Skeletal muscle tissue (tissue), 4 donors: ENCODE results near the gene DNAJA3. TPM values are rescaled to one million over a fixed set of nuclear protein-coding genes. Genes with fewer than 3 reads are reported as not detected.
"Not testable (repeated sequence)": the region's sequence is repeated elsewhere in the genome, so short reads cannot be mapped to it uniquely, and the experiment has no call there.

Experiments
- H3K27ac ChIP-seq: one replicate; pipeline ENCODE4 v1.7.0; 2013; ENCODE audit warnings: mild to moderate bottlenecking, low read depth, low read length, inconsistent platforms
- H3K27me3 ChIP-seq, 3 donors: one replicate each; pipeline ENCODE4 v1.7.0; 2013; ENCODE audit warnings: low read length in 3 of 3; ENCODE audit not compliant: control insufficient read depth in 3 of 3, insufficient read depth in 3 of 3
- H3K36me3 ChIP-seq, 3 donors: one replicate each; pipeline ENCODE4 v1.7.0; 2013; ENCODE audit warnings: low read length in 3 of 3; ENCODE audit not compliant: control insufficient read depth in 3 of 3, insufficient read depth in 3 of 3
- H3K4me1 ChIP-seq, 3 donors: one replicate each; pipeline ENCODE4 v1.7.0; 2013; ENCODE audit warnings: low read length in 3 of 3, mild to moderate bottlenecking in 3 of 3; ENCODE audit not compliant: control insufficient read depth in 3 of 3, insufficient read depth in 3 of 3
- H3K4me3 ChIP-seq, 3 donors: one replicate each; pipeline ENCODE4 v1.7.0; 2013; ENCODE audit warnings: low read length in 3 of 3
- H3K9ac ChIP-seq, 3 donors: one replicate each; pipeline ENCODE4 v1.7.0; 2013; ENCODE audit warnings: low read length in 3 of 3, mild to moderate bottlenecking in 3 of 3, moderate library complexity in 2 of 3, low read depth in 1 of 3
- H3K9me3 ChIP-seq, 3 donors: one replicate each; pipeline ENCODE4 v1.7.0; 2013; ENCODE audit warnings: low read length in 3 of 3; ENCODE audit not compliant: control insufficient read depth in 3 of 3
- total RNA-seq: library from RNA; depleted of rRNA; stranded (reverse); fragments of >200 nt; gene quantifications from one replicate; pipeline ENCODE4 v1.2.3, GENCODE V29; 2014
- donor health status: Osteomylitis.

DNAJA3 gene
- total RNA-seq, 1 donor from 2014 or later: 35.5 TPM

DNA sequence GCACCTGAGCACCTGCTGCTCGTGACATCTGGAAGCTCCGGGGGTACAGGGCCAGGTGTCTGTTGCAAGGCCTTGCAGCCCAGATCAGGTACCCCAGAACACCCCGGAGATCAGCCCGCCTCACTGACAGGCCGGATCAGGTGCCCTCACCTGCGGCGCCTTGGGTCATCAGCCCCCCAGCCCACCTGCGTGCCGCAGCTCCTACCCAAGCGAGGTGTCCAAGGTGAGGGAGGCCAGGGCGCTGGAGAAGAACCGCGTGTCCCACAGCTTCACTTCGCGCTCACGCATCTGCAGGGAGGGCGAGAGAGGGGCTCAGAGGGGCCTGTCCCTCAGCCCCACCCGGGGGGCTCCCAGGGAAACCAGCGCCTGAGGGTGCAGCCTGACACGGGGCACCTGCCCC is 37.9 kb upstream of the DNAJA3 start:
- Histone ChIP-seq H3K4me1 (peaks cover 9 to 34% (median 22%) of the 10 kb centered on the region in 3 donors), H3K27me3 (no peaks in the 10 kb centered on the region), H3K4me3 (no peak overlapping the region), H3K36me3 (peaks cover 7 to 12% (median 10%) of the 10 kb centered on the region in 3 donors), H3K27ac (peak overlapping the region; percentile 70), H3K9ac (peak overlapping the region in 1 of 3 donors; percentile 33), H3K9me3 (no peaks in the 10 kb centered on the region)

DNA sequence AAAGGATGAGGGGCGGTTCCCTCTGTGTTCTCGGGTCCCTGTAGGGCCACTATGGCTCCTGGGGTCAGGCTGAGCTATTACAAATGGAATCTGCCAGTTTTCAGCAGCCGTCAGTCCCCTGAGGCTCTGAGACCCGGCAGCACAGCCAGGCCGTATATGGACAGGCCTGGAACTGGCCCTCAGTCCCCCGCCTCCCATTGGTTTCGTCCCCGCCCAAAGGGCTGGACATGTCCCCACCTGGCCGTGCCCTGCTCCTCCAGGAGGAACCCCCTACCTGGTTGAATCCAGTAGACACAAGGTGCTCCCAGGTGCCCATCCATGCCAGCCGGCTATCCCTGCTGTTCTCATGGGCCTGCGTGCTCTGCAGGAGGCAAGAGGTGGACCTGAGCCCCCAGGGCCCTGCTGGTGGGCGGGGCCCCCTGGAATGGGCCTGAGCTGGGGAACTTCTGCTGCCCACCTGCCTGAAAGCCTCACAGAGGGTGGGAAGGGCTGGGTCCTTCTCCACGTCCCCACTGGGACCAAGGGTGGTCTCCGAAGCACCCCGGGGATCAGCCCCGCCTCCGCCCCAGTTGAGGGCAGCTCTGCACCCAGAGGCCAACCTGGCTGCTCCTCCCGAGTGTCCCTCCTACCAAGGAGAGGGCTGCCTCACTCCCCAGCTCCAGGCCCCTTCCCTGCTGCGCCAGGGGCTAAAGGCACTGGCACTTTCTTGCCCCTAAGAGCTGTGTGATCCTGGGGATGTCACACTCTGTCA is 37.2 kb upstream of the DNAJA3 start:
- peaks cover 9 to 38% (median 22%) of the 10 kb centered on the region in 3 donors for H3K4me1 ChIP-seq
- H3K9me3 ChIP-seq: no peaks in the 10 kb centered on the region
- H3K36me3 ChIP-seq: peaks cover 7 to 11% (median 10%) of the 10 kb centered on the region in 3 donors
- no peak overlapping the region for H3K4me3 ChIP-seq
- peak overlapping the region in 1 of 3 donors; percentile 45 for H3K9ac ChIP-seq
- H3K27me3 ChIP-seq: no peaks in the 10 kb centered on the region
- H3K27ac ChIP-seq: peak overlapping the region; percentile 70

DNA sequence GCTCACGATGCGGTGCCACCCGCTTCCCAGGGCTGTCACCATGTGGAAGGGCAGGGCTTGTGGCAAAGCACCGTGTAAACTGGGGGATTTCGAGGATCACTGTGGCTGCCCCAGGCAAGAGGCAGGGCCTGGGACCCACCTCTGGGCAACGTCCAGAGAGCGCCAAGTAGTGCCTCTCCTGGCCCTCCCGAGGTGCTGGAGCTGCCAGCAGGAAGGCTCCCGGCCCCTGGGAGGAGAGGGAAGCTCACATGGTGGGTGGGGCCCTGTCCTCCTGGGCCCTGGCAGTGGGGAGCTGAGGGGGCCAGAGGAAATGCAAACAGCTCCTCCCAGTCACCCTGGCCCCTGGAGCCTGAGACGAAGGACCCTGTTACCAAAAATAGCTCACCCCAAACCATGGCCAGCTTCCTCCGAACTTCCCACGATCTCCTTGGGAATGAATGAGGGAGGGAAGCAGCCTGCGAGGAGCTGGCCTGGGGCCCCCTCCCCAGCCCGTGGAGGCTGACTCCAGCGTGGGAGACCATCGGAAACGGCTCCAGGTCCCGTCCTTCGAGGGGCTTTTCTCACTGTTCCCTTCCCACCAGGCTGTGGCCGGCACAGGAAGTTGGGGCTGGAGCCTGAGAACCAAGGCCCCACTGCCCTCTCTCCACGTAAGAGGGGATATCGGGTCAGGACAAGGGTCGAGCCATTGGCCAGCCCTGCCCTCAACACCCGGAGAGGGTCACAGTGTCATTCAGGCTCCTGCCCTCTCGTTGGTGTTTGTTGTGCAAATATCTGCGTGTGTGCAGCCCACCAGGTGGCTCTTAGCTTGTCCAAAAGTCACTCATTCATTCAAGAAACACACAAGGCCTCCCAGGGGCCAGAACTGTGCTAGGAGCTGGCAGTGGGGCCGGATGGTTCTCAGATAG is 36.4 kb upstream of the DNAJA3 start:
- no peak overlapping the region for H3K4me3 ChIP-seq
- H3K27ac ChIP-seq: peak overlapping the region; percentile 57
- no peaks in the 10 kb centered on the region for H3K27me3 ChIP-seq
- peak overlapping the region in 2 of 3 donors; percentile 1 to 45 for H3K9ac ChIP-seq
- no peaks in the 10 kb centered on the region for H3K9me3 ChIP-seq
- H3K36me3 ChIP-seq: peaks cover 7 to 10% (median 8%) of the 10 kb centered on the region in 3 donors
- H3K4me1 ChIP-seq: peaks cover 9 to 35% (median 22%) of the 10 kb centered on the region in 3 donors

- H3K9ac ChIP-seq: no peak overlapping the region
- H3K4me1 ChIP-seq: peaks cover 9 to 33% (median 22%) of the 10 kb centered on the region in 3 donors
- H3K27me3 ChIP-seq: no peaks in the 10 kb centered on the region
- peaks cover 9 to 20% (median 9%) of the 10 kb centered on the region in 3 donors for H3K36me3 ChIP-seq
- no peak overlapping the region for H3K4me3 ChIP-seq
- no peaks in the 10 kb centered on the region for H3K9me3 ChIP-seq
- H3K27ac ChIP-seq: no peak overlapping the region
Measured at GRCh38 chr16:4390266-4391260, 35.1 kb upstream of the DNAJA3 start.

DNA sequence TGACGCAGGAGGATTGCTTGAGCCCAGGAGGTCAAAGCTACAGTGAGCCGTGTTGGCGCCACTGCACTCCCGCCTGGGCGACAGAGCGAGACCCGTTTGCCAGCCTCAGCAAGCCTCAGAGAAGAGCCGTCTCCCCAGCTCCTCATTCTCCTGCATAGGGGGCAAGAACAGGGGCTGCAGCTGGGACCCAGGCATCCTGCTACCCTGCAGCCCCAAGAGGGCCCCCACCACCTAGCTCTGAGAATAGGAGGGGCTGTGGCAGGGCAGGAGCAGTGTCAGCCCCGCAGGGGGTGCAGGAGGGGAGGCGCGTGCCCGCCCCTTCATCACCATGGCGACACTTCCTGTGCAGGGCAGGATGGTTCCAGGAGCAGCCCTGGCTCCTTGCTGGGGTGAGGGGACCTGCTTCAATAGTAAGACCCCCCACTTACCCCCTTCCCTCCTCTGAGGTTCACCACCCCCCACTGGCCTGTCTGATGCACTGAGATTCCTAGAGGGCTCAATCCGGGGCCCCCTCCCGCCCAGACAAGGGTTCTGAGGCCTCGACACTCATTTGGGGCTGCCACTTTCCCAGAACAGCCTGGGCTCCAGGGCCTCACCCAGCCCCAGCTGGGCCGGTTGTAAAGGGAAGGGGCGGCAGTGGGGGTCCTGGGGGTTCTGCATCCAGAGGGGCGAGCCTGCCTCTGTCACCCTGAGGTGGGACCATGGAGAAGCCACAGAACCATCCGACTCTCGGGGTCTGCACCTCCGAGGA is 33.9 kb upstream of the DNAJA3 start:
- peaks cover 6 to 26% (median 22%) of the 10 kb centered on the region in 3 donors for H3K4me1 ChIP-seq

GRCh38 chr16:4392382-4393239 is 33.1 kb upstream of the DNAJA3 start:
- Histone ChIP-seq H3K27me3 (no peaks in the 10 kb centered on the region), H3K9me3 (no peaks in the 10 kb centered on the region), H3K9ac (no peak overlapping the region), H3K4me3 (no peak overlapping the region), H3K36me3 (peaks cover 8 to 21% (median 8%) of the 10 kb centered on the region in 3 donors), H3K27ac (peak overlapping the region; percentile 37), H3K4me1 (peaks cover 2 to 21% (median 17%) of the 10 kb centered on the region in 3 donors)

More for the DNA sequence above, 33.9 kb upstream of the DNAJA3 start:
- no peak overlapping the region for H3K27ac ChIP-seq
- no peaks in the 10 kb centered on the region for H3K27me3 ChIP-seq
- no peak overlapping the region for H3K9ac ChIP-seq
- no peaks in the 10 kb centered on the region for H3K9me3 ChIP-seq
- H3K36me3 ChIP-seq: peaks cover 8 to 21% (median 9%) of the 10 kb centered on the region in 3 donors
- H3K4me3 ChIP-seq: no peak overlapping the region

DNA sequence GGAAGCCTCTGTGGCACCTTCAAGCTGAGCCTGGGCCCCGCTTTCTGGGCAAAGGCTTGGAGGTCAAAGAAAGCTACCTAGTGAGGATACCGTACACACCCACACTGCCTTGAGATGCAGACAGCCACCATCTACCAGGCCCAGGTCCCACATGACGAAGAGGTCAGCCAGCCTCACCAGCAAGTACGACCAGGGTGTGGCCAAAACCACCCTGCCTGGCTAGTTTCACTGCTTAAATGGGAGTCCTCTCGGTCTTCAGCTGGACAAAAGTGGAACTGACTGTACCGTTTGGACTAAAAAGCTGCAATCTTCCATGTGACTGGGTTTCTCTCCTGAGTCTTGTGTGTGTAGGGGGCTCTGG is 32.4 kb upstream of the DNAJA3 start:
- H3K4me1 ChIP-seq: peaks cover 2 to 21% (median 17%) of the 10 kb centered on the region in 3 donors
- peak overlapping the region; percentile 37 for H3K27ac ChIP-seq
- H3K27me3 ChIP-seq: no peaks in the 10 kb centered on the region
- H3K4me3 ChIP-seq: no peak overlapping the region
- H3K9ac ChIP-seq: no peak overlapping the region
- H3K36me3 ChIP-seq: peaks cover 5 to 19% (median 6%) of the 10 kb centered on the region in 3 donors
- no peaks in the 10 kb centered on the region for H3K9me3 ChIP-seq

GRCh38 chr16:4393850-4394249 is 31.8 kb upstream of the DNAJA3 start:
- not testable (repeated sequence) for H3K9ac ChIP-seq, H3K27me3 ChIP-seq, H3K4me3 ChIP-seq, H3K27ac ChIP-seq, H3K9me3 ChIP-seq
- H3K4me1 ChIP-seq: peaks cover 2 to 16% (median 15%) of the 10 kb centered on the region in 3 donors
- H3K36me3 ChIP-seq: peaks cover 5 to 19% (median 6%) of the 10 kb centered on the region in 3 donors
